A549 (cell line): ENCODE measurements around the gene CCDC120. TPM values are rescaled to one million over a fixed set of nuclear protein-coding genes. Genes with fewer than 3 reads are reported as not detected.
A peak's percentile ranks its signal among the peaks of the same experiment; 100 is the strongest.

ENCODE experiments used
- ATAC-seq, 2 experiments: fragments of 200-7000 bp in 1 of 2; fragments of >200 bp in 1 of 2; cut with Nextera tagmentation in 1 of 2; cut with Tn5 transposase in 1 of 2; 3 replicates each; pipeline versions ENCODE4 v1.8.0 to v1.9.1; 2018 to 2020; ENCODE audit warnings: mild to moderate bottlenecking in 1 of 2, moderate library complexity in 1 of 2
- CTCF ChIA-PET: fragments of 300-600 bp; sonication (Branson Sonifier 250); formaldehyde crosslinking; extraction: SDS; loops from one replicate; lab custom pipeline; 2021; ENCODE audit warnings: antibody characterized with exemption, inconsistent platforms; lab: Yijun Ruan, JAX
- POLR2A ChIA-PET: fragments of 350-600 bp; formaldehyde crosslinking; extraction: SDS; loops from one replicate; lab custom pipeline; 2021; ENCODE audit warnings: antibody characterized with exemption, inconsistent platforms; lab: Yijun Ruan, JAX
- DNase-seq, 2 experiments: peaks; one replicate each; pipeline versions ENCODE4 v3.0.0 to v3.0.0-alpha.2; 2011 to 2016; ENCODE audit warnings: low read depth in 1 of 2, low spot score in 1 of 2
- FAIRE-seq: peaks from 2 replicates; lab custom pipeline; 2011; peaks lifted over from hg19 to GRCh38; lab: Jason Lieb, UNC
- H3K27ac ChIP-seq, 2 experiments: fragments of >200 bp; sonication (Bioruptor Twin); formaldehyde crosslinking; 3 replicates each; pipeline ENCODE4 v1.5.1; 2016 to 2017
- H3K4me1 ChIP-seq: fragments of >200 bp; sonication (Bioruptor Twin); formaldehyde crosslinking; 3 replicates; pipeline ENCODE4 v1.6.1; 2016
- H3K4me2 ChIP-seq: fragments of >200 bp; sonication (Bioruptor Twin); formaldehyde crosslinking; 3 replicates; pipeline ENCODE4 v1.6.1; 2016
- H3K4me3 ChIP-seq: fragments of >200 bp; sonication (Bioruptor Twin); formaldehyde crosslinking; 3 replicates; pipeline ENCODE4 v1.5.1; 2016
- H3K9me3 ChIP-seq: fragments of >200 bp; sonication (Bioruptor Twin); formaldehyde crosslinking; 3 replicates; pipeline ENCODE4 v1.6.1; 2016
- BHLHE40 ChIP-seq: IDR thresholded peaks from 2 replicates; pipeline ENCODE4 v1.6.1; 2012; ENCODE audit warnings: low read depth, low read length, inconsistent platforms
- CBX2 ChIP-seq: fragments of 200-600 bp; sonication (generic); IDR thresholded peaks from 2 replicates; pipeline ENCODE4 v1.6.1; 2016; ENCODE audit warnings: low read depth, mild to moderate bottlenecking, borderline replicate concordance
- CBX8 ChIP-seq: fragments of 200-600 bp; sonication (generic); IDR thresholded peaks from 2 replicates; pipeline ENCODE4 v1.6.1; 2016
- CTCF ChIP-seq: fragments of >200 bp; sonication (Bioruptor Twin); formaldehyde crosslinking; IDR thresholded peaks from 3 replicates; pipeline ENCODE4 v1.5.1; 2016
- ESRRA ChIP-seq: fragments of 150-350 bp; IDR thresholded peaks from 2 replicates; pipeline ENCODE4 v1.6.1; 2014; ENCODE audit warnings: mild to moderate bottlenecking, low read length, borderline replicate concordance
- KDM5A ChIP-seq: fragments of 200-600 bp; sonication (generic); IDR thresholded peaks from 2 replicates; pipeline ENCODE4 v1.6.1; 2016; ENCODE audit warnings: antibody characterized with exemption, mild to moderate bottlenecking
- MAZ ChIP-seq: fragments of 150-350 bp; IDR thresholded peaks from 2 replicates; pipeline ENCODE4 v1.6.1; 2014; ENCODE audit warnings: antibody characterized with exemption, low read depth, low read length, borderline replicate concordance
- NR3C1 ChIP-seq: fragments of >200 bp; sonication (Bioruptor Twin); formaldehyde crosslinking; IDR thresholded peaks from 3 replicates; pipeline ENCODE4 v1.6.1; 2017
- PHF8 ChIP-seq: fragments of 200-600 bp; sonication (generic); IDR thresholded peaks from 2 replicates; pipeline ENCODE4 v1.6.1; 2016; ENCODE audit warnings: low read depth, mild to moderate bottlenecking, antibody characterized with exemption, moderate library complexity, borderline replicate concordance
- POLR2AphosphoS2 ChIP-seq: conservative IDR thresholded peaks from 2 replicates; pipeline ENCODE4 v1.6.1; 2012; ENCODE audit warnings: low read length, improper control_type of control experiment, inconsistent platforms
- RAD21 ChIP-seq, 2 experiments: fragments of >200 bp in 1 of 2; sonication (Bioruptor Twin) in 1 of 2; formaldehyde crosslinking in 1 of 2; IDR thresholded peaks in 1 of 2; conservative IDR thresholded peaks in 1 of 2; 2 replicates in 1 of 2; 3 replicates in 1 of 2; pipeline ENCODE4 v1.6.1; 2012 to 2018; ENCODE audit warnings: inconsistent platforms in 1 of 2
- RARB ChIP-seq: fragments of 250-450 bp; sonication (Bioruptor Pico); IDR thresholded peaks from 2 replicates; pipeline ENCODE4 v1.8.0; 2021; ENCODE audit warnings: mild to moderate bottlenecking, moderate library complexity
- RCOR1 ChIP-seq: fragments of 150-350 bp; IDR thresholded peaks from 2 replicates; pipeline ENCODE4 v1.6.1; 2014; ENCODE audit warnings: antibody characterized with exemption, low read length, low read depth
- ZC3H11A ChIP-seq: fragments of 450-650 bp; IDR thresholded peaks from 2 replicates; pipeline ENCODE4 v1.6.1; 2014; ENCODE audit warnings: antibody characterized with exemption, mild to moderate bottlenecking
- ZSCAN20 ChIP-seq: fragments of 250-450 bp; sonication (Bioruptor Pico); IDR thresholded peaks from 2 replicates; pipeline ENCODE4 v1.8.0; 2022; ENCODE audit warnings: mild to moderate bottlenecking, moderate library complexity
- WGBS: methylation state at CpG from one replicate; pipeline ENCODE4 v1.1.6; 2017; ENCODE audit errors: missing lambda C conversion rate; 5-methylcytosine and 5-hydroxymethylcytosine counted together
- polyA plus RNA-seq, 4 experiments: library from polyadenylated mRNA; depleted of rRNA in 3 of 4; stranded (reverse); fragments of >200 nt; fragmentation: RNase III in 1 of 4; extraction: RNeasy Plus Mini Kit Qiagen cat#74134 plus additional on column Dnase treatment in 1 of 4; gene quantifications; 2 replicates in 3 of 4; 3 replicates in 1 of 4; pipeline ENCODE4 v1.2.3, GENCODE V29; 2011 to 2017
- TF ChIP-seq, protein P1 (sequence below): fragments of 250-450 bp; sonication (Bioruptor Pico); IDR thresholded peaks from 2 replicates; pipeline ENCODE4 v1.5.0; 2020; ENCODE audit warnings: low read depth, mild to moderate bottlenecking, moderate library complexity
- TF ChIP-seq, protein P2 (sequence below): fragments of 150-350 bp; IDR thresholded peaks from 2 replicates; pipeline ENCODE4 v1.6.1; 2014; ENCODE audit warnings: low read depth, mild to moderate bottlenecking, low read length
- TF ChIP-seq, protein P3 (sequence below): fragments of >200 bp; sonication (Bioruptor Twin); formaldehyde crosslinking; IDR thresholded peaks from 2 replicates; pipeline ENCODE4 v1.6.1; 2016

The CCDC120 gene
- polyA plus RNA-seq, 2 of the 4 experiments (the other 2 are of a cell fraction): 1.6 to 4.1 TPM

GRCh38 chrX:49102190-49102589, 43.4 kb downstream of the CCDC120 start (continued):
- TF ChIP-seq CBX2: no peak

DNA sequence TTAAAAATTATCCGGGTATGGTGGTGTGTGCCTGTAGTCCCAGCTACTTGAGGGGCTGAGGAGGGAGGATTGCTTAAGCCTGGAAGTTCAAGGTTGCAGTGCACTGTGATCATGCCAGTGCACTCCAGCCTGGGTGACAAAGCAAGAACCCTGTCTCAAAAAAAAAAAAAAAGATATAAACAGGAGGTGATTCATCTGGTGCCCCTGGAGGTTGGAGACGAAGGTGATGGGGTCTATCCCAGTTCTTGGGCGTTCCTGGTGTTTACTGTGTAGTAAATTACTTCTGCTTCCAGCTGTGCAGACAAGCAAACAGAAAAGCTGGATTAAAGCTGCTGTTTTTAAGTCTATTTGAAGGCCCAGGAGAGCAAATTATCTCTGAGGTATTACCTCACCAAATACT, 44.8 kb downstream of the CCDC120 start:
- CTCF ChIA-PET: interaction anchor here (1.0 kb wide), 1 partner anchor 52 kb away, joined by 3 read pairs; no protein-coding TSS in a partner anchor
- H3K9me3 ChIP-seq: no peaks in the 10 kb centered on the region
- H3K4me1 ChIP-seq: peaks cover 14% of the 10 kb centered on the region; the same call in 2 of the 3 replicates
- DNase-seq: peak in 1 of 2 experiments; percentile 40
- H3K4me2 ChIP-seq: peak overlapping the region; percentile 21; the same call in 1 of the 3 replicates
- 23% methylated on average over 3 of the region's 3 CpGs for WGBS
- no peak for ATAC-seq
- H3K4me3 ChIP-seq: no peak overlapping the region
- POLR2A ChIA-PET: interaction anchor here (0.7 kb wide), 1 partner anchor 45 kb away, joined by 4 read pairs; the partner anchor contains the start of gene CCDC120
- TF ChIP-seq BHLHE40: no peak
- no peak for TF ChIP-seq POLR2AphosphoS2
- no peak for TF ChIP-seq CBX8
- TF ChIP-seq ESRRA: no peak
- TF ChIP-seq ZC3H11A: no peak
- no peak for TF ChIP-seq ZSCAN20 (CRISPR knock-in tag)
- no peak for TF ChIP-seq KDM5A
- TF ChIP-seq, protein P1, sequence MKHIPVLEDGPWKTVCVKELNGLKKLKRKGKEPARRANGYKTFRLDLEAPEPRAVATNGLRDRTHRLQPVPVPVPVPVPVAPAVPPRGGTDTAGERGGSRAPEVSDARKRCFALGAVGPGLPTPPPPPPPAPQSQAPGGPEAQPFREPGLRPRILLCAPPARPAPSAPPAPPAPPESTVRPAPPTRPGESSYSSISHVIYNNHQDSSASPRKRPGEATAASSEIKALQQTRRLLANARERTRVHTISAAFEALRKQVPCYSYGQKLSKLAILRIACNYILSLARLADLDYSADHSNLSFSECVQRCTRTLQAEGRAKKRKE: no peak
- TF ChIP-seq NR3C1: no peak
- no peak for TF ChIP-seq PHF8
- FAIRE-seq: no peak
- H3K27ac ChIP-seq: peak overlapping the region in 1 of 2 experiments; percentile 58; a peak in 2 of 6 replicates

DNA sequence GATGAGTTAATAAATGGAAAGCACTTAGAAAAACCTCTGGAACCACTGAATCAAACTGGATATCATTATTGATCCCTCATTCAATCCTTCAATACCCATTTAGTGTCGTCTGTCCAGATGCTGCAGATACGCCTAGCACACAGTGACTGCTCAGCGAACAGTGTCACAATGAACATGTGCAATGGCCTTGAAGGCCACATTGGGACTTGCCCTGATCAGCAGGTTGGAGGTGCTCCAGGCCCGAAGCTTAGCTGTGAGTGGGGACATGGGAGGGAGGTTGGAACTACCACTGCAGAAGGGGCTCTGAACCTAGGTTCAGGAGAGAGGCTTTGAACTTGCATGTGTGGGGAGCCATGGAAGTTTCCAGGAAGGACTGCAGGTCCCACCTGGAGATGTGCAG, 47.5 kb downstream of the CCDC120 start:
- Histone ChIP-seq H3K4me1 (peaks cover 10% of the 10 kb centered on the region; the same call in 2 of the 3 replicates), H3K4me3 (no peak overlapping the region), H3K9me3 (no peaks in the 10 kb centered on the region), H3K4me2 (no peak overlapping the region)
- POLR2A ChIA-PET: no interaction called here
- WGBS: 92% methylated on average over 4 of the region's 4 CpGs
- FAIRE-seq: no peak
- CTCF ChIA-PET: interaction anchor here (1.2 to 2.3 kb wide), 2 partner anchors 16 to 18 kb away, joined by 3 to 10 read pairs; no protein-coding TSS in a partner anchor
- DNase-seq: no peak
- TF ChIP-seq, protein P2, sequence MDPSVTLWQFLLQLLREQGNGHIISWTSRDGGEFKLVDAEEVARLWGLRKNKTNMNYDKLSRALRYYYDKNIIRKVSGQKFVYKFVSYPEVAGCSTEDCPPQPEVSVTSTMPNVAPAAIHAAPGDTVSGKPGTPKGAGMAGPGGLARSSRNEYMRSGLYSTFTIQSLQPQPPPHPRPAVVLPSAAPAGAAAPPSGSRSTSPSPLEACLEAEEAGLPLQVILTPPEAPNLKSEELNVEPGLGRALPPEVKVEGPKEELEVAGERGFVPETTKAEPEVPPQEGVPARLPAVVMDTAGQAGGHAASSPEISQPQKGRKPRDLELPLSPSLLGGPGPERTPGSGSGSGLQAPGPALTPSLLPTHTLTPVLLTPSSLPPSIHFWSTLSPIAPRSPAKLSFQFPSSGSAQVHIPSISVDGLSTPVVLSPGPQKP: no peak
- TF ChIP-seq, all 56 proteins: peak for 0
- no peak for ATAC-seq
- H3K27ac ChIP-seq: no peak overlapping the region

DNA sequence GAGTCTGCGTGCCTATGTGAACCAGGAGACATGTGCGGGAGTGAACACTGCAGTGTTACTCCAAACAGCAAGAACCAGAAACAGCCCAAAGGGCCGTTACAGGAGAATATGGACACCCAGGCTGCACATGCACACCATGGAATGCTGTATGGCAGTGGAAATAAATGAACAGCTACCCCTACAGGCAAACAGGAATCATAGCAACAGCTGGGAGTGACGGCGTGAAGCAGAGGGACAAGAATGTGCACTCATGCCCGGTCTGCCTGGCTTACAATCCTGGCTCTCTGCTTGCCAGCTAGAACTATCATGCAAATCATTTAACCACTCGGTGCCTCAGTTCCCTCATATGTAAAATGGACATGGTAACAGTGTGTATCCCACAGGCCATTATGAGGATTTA, 48.1 kb downstream of the CCDC120 start:
- FAIRE-seq (no peak), ATAC-seq (peak; percentile 81 to 92), DNase-seq (peak; percentile 26 to 62)
- Histone ChIP-seq H3K4me3 (no peak overlapping the region), H3K9me3 (no peaks in the 10 kb centered on the region), H3K4me2 (no peak overlapping the region), H3K27ac (no peak overlapping the region), H3K4me1 (peaks cover 7% of the 10 kb centered on the region; the same call in 1 of the 3 replicates)
- WGBS: 45% methylated on average over 6 of the region's 7 CpGs
- ChIA-PET POLR2A (no interaction called here), CTCF (interaction anchor here (0.6 to 2.3 kb wide), 3 partner anchors 17 to 759 kb away, joined by 3 to 10 read pairs (median 3); no protein-coding TSS in a partner anchor)
- TF ChIP-seq RCOR1: no peak
- no peak for TF ChIP-seq MAZ
- TF ChIP-seq, protein P3, sequence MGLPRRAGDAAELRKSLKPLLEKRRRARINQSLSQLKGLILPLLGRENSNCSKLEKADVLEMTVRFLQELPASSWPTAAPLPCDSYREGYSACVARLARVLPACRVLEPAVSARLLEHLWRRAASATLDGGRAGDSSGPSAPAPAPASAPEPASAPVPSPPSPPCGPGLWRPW: no peak
- peak; percentile 28; the same call in 2 of the 3 replicates for TF ChIP-seq CTCF
- TF ChIP-seq RARB (CRISPR knock-in tag): no peak
- TF ChIP-seq BHLHE40: no peak
- TF ChIP-seq ESRRA: no peak
- TF ChIP-seq RAD21 (conservative IDR thresholded peaks at IDR 0.05 in 1 of 2, IDR thresholded peaks at IDR 0.05 in 1 of 2): peak; percentile 25 to 33; a peak in 2 of 5 replicates
- TF ChIP-seq NR3C1: no peak
- TF ChIP-seq ZSCAN20 (CRISPR knock-in tag): no peak
